AG09319 (cell line): ENCODE data around the gene SRD5A2.

Source experiments
- DNase-seq: peaks from one replicate; pipeline ENCODE4 v3.0.0-alpha.2; 2010; ENCODE audit warnings: low read depth; ENCODE audit errors: extremely low read depth
- TF ChIP-seq, protein P1 (sequence below): IDR thresholded peaks from 2 replicates; pipeline ENCODE4 v1.5.1; 2011; ENCODE audit warnings: low read depth, mild to moderate bottlenecking, inconsistent platforms, low read length, moderate library complexity

The SRD5A2 gene

DNA sequence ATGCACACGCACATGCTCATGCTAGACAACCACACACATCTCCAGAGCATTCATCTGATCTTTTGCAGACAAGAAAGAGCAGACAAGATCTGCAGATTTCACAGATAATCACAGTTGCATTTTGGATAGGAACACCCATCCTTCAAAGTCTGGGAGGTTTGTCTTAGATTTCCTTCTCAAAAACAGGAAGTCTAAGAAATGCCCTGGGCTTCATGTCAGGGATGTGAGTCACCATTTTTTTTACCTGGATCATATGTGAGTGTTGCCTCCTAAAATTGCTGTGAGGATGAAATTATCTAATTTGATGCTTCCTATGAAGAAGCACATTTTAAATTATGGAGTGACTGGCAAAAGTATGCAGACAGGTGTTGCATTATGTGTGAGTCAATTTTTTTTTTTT lies 46.1 kb downstream of the SRD5A2 start:
- DNase-seq = no peak
- TF ChIP-seq, protein P1, sequence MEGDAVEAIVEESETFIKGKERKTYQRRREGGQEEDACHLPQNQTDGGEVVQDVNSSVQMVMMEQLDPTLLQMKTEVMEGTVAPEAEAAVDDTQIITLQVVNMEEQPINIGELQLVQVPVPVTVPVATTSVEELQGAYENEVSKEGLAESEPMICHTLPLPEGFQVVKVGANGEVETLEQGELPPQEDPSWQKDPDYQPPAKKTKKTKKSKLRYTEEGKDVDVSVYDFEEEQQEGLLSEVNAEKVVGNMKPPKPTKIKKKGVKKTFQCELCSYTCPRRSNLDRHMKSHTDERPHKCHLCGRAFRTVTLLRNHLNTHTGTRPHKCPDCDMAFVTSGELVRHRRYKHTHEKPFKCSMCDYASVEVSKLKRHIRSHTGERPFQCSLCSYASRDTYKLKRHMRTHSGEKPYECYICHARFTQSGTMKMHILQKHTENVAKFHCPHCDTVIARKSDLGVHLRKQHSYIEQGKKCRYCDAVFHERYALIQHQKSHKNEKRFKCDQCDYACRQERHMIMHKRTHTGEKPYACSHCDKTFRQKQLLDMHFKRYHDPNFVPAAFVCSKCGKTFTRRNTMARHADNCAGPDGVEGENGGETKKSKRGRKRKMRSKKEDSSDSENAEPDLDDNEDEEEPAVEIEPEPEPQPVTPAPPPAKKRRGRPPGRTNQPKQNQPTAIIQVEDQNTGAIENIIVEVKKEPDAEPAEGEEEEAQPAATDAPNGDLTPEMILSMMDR = no peak

- TF ChIP-seq, protein P1 = no peak
Measured at GRCh38 chr2:31533036-31533435, 47.7 kb downstream of the SRD5A2 start.

GRCh38 chr2:31531101-31531500 lies 49.6 kb downstream of the SRD5A2 start:
- TF ChIP-seq, protein P1 = no peak
- no peak for DNase-seq

More at GRCh38 chr2:31533036-31533435, 47.7 kb downstream of the SRD5A2 start:
- DNase-seq = no peak

DNA sequence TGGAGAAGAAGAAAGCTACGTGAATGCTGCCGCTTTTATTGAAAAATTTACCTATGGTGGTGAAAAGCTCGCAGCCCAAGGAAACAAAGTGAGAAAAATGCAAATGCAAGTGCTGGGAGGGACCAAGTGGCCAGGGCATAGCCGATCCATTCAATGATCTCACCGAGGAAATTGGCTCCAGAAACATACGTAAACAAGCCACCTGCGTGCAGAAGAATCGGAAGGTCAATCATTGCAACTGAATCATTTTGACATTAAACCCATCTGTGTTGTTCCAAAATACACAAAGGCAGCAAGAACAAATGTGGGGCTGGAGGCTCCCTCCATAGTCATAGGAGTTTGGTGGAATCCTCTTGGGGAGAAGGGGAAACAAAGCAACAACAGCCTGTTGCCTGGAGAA lies 51.5 kb downstream of the SRD5A2 start:
- DNase-seq = no peak
- TF ChIP-seq, protein P1 = no peak

DNA sequence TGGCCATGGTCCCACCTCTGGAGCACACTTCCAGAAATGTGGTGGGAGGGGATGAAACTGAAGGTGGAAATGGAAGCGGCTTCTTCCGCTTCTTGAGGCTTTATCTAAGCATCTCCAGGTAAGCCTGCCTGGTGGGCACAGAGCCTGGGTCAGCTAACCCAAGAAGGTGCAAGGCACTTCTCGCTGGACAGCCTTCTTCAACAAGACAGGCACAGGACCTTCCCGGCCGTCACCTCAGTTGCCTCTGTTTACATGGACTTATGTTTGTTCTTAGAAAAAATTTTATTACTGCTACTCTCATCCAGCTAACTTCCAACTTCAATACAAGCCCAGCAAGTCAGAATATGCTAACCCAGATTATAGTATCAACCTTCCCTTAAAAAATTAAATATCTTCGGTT lies 51.9 kb downstream of the SRD5A2 start:
- TF ChIP-seq, protein P1 = no peak
- DNase-seq = no peak

DNA sequence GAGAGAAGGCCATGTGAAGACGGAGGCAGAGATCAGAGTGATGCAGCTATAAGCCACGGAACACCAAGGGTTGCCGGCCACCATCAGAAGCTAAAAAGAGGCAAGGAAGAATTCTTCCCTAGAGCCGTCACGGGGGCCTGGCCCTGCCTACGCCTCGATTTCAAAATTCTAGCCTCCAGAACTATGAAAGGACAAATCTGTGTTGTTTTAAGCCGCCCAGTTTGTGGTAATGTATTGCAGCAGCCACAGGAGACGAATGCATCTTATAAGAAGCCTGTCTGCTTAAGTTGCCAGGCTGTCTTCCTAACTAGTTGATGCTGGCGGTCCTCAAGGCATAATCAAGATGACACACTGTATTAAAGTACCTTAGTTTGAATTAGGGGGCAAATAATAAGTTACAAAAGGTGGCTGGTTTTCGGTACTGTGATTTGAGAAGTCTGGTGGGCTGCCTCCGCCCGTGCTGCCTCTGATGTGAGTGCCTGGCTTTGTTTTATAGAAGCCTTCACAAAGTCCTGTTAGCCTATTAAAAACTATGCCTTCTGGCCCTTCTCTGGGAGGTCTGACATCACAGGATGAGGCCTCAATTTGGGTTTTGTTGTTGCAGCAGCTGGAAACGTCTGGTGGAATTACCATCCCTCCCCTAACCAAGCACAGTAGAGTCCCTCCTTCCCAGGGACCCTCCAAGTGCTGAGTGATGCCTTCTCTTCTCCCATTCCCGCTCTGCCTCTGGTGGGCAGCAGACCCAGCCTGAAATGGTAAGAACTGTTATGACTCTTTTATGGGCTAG lies 53.6 kb downstream of the SRD5A2 start:
- no peak for DNase-seq
- TF ChIP-seq, protein P1 = no peak

DNA sequence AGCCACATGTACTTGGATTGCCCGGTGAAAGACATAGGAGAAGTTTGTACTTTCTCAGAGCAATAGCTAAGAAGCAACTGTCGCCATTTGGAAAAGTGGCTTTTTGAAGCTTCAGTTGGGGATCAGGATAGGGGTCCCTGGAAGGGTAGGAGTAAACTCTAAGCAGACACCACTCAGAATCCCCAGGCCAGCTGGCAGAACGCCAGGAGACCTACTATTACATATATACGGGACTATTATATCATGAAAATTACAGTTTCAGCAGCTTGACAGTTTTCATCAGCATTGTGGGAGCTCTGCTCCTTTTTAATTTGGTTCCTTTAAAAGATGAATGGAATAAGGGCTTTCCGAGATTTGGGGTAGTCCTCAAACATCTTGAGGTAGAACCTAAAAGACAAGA lies 54.9 kb downstream of the SRD5A2 start:
- no peak for DNase-seq
- TF ChIP-seq, protein P1 = no peak
